Astrocyte of the cerebellum (primary cell): Measurements from ENCODE around the gene ARHGAP15.

ENCODE experiments used
- DNase-seq: peaks from one replicate; pipeline ENCODE4 v3.0.0-alpha.2; 2011; ENCODE audit warnings: low read depth
- H3K4me3 ChIP-seq: 2 replicates; pipeline ENCODE4 v1.5.1; 2011; ENCODE audit warnings: mild to moderate bottlenecking, low read depth, low read length, moderate library complexity
- CTCF ChIP-seq: IDR thresholded peaks from 2 replicates; pipeline ENCODE4 v1.5.1; 2012; ENCODE audit warnings: low read length, low read depth, moderate library complexity, mild to moderate bottlenecking; ENCODE audit errors: missing control alignments
- in situ Hi-C: cut with HindIII; loops from 2 replicates; pipeline ENCODE4 v1.10.0; 2017; ENCODE audit warnings: low sequenced_read_pairs

The ARHGAP15 gene

GRCh38 chr2:143505542-143505941, 376.3 kb downstream of the ARHGAP15 start:
- in situ Hi-C loops, result no loop called here
- peak; percentile 33 for DNase-seq
- TF ChIP-seq CTCF, result no peak
- no peak overlapping the region for H3K4me3 ChIP-seq

GRCh38 chr2:143513081-143513480, 383.9 kb downstream of the ARHGAP15 start:
- peak; percentile 40 for DNase-seq
- TF ChIP-seq CTCF, result peak; percentile 97
- H3K4me3 ChIP-seq, result no peak overlapping the region
- in situ Hi-C loops, result no loop called here

DNA sequence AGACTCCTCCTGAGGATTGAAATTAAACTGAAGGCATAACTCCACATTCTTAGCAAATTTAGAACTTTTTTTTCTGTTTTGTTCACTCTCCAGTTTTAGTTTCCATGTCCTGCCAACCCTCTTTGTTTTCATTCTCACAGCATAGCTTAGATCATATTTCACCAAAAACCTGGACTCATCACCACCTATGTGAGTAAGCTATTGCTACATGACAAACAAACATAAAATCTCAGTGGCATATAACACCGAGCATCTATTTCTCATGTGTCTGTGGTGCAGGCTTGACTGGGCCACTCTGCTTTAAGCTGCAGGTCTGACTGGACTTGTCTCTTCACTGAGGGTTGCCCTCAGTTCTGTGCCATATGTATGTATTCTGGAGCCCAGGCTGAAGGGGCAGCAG, 385.2 kb downstream of the ARHGAP15 start:
- no peak for TF ChIP-seq CTCF
- DNase-seq, result no peak
- in situ Hi-C loops, result no loop called here
- H3K4me3 ChIP-seq, result no peak overlapping the region

DNA sequence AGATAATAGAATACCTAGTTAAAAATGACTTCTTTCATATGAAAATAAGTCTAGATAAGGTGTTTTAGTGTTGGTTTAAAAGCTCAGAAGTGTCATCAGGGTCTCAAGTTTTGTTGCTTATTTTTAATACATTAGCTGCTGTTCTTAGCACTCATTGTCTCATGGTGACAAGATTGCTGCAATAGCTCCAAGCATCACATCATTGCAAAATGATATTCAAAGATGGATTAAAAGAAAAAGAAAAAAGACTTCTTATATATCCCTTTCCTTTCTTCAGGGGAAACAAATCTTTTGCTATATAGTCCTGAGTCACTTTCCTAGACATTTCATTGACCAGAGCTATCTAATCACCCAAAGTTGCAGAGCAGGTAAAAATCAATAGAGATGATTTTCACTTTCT, 386.1 kb downstream of the ARHGAP15 start:
- H3K4me3 ChIP-seq, result no peak overlapping the region
- DNase-seq, result no peak
- TF ChIP-seq CTCF, result no peak
- in situ Hi-C loops, result no loop called here

GRCh38 chr2:143519521-143519920, 390.3 kb downstream of the ARHGAP15 start:
- TF ChIP-seq CTCF, result no peak
- H3K4me3 ChIP-seq, result no peak overlapping the region
- in situ Hi-C loops, result no loop called here
- no peak for DNase-seq

DNA sequence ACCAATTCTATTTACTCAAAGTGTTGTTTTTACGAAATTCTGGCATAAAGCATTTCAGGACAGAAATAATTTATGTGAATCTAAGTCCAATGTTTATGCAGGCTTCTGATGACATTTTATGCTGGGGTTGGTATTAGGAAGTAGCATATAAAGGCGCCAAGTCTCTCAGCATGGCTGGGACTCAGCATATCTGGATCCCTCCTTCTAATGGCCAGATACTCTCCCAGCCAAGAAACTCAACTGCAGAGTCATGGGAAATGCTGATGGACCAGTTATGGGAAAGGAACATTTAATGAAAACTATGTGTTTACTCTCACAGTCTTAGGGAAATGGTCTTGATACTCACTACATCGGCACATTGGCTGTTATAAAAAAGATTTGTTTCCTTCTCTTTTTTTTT, 392.2 kb downstream of the ARHGAP15 start:
- in situ Hi-C loops, result no loop called here
- no peak for DNase-seq
- TF ChIP-seq CTCF, result no peak
- no peak overlapping the region for H3K4me3 ChIP-seq

DNA sequence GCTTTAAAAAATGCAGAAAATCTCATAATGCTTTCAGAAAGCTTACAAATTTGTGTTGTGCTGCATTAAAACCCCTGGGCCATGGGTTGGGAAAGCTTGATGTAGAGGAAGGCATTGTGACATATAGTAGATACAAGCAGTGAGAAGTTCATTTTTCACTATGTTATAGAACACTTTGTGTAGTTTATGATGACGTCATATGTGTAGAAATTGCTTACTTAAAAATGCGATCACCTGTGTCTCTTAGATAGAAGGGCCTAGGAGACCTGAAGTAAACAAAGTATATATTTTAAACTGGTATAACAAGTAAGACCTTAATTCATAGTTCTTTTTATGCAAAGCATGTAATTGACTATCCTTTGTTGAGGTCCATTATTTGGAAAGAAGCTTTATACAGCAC, 393.5 kb downstream of the ARHGAP15 start:
- H3K4me3 ChIP-seq, result no peak overlapping the region
- no peak for DNase-seq
- in situ Hi-C loops, result no loop called here
- TF ChIP-seq CTCF, result no peak
